ENCODE measurements around the gene GM2A. TPM values are rescaled to one million over a fixed set of nuclear protein-coding genes. Genes with fewer than 3 reads are reported as not detected.

The GM2A gene
- total and polyA plus RNA-seq, 2 of the 8 experiments (the other 6 are each of a cell fraction or from before 2014, with no cell fraction given), result 18.5 to 32.2 TPM

- TF ChIP-seq, protein P1, sequence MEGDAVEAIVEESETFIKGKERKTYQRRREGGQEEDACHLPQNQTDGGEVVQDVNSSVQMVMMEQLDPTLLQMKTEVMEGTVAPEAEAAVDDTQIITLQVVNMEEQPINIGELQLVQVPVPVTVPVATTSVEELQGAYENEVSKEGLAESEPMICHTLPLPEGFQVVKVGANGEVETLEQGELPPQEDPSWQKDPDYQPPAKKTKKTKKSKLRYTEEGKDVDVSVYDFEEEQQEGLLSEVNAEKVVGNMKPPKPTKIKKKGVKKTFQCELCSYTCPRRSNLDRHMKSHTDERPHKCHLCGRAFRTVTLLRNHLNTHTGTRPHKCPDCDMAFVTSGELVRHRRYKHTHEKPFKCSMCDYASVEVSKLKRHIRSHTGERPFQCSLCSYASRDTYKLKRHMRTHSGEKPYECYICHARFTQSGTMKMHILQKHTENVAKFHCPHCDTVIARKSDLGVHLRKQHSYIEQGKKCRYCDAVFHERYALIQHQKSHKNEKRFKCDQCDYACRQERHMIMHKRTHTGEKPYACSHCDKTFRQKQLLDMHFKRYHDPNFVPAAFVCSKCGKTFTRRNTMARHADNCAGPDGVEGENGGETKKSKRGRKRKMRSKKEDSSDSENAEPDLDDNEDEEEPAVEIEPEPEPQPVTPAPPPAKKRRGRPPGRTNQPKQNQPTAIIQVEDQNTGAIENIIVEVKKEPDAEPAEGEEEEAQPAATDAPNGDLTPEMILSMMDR (IDR thresholded peaks at IDR 0.05; ENCODE audit: control extremely low read depth in 1 of 3, insufficient read depth in 1 of 3, low read depth in 1 of 3, low read length in 3 of 3), result no peak
- TF ChIP-seq EZH2 (IDR thresholded peaks at IDR 0.05; ENCODE audit: low read depth, low read length, severe bottlenecking) (no peak), HDAC2 (IDR thresholded peaks at IDR 0.05; ENCODE audit: borderline replicate concordance in 1 of 2, low read depth in 2 of 2, low read length in 2 of 2) (no peak), KDM4A (IDR thresholded peaks at IDR 0.05; ENCODE audit: low read depth, low read length, severe bottlenecking) (no peak), KDM5A (IDR thresholded peaks at IDR 0.05; ENCODE audit: low read length) (no peak), RXRA (IDR thresholded peaks at IDR 0.05; ENCODE audit: insufficient read depth, low read depth, low read length) (no peak)
Observed at GRCh38 chr5:151205411-151205810, 47.6 kb upstream of the GM2A start (continued).
